Measurements from ENCODE around the gene NFKBIZ.
"Not testable (repeated sequence)": the region's sequence is repeated elsewhere in the genome, so short reads cannot be mapped to it uniquely, and the experiment has no call there.

NFKBIZ gene

DNA sequence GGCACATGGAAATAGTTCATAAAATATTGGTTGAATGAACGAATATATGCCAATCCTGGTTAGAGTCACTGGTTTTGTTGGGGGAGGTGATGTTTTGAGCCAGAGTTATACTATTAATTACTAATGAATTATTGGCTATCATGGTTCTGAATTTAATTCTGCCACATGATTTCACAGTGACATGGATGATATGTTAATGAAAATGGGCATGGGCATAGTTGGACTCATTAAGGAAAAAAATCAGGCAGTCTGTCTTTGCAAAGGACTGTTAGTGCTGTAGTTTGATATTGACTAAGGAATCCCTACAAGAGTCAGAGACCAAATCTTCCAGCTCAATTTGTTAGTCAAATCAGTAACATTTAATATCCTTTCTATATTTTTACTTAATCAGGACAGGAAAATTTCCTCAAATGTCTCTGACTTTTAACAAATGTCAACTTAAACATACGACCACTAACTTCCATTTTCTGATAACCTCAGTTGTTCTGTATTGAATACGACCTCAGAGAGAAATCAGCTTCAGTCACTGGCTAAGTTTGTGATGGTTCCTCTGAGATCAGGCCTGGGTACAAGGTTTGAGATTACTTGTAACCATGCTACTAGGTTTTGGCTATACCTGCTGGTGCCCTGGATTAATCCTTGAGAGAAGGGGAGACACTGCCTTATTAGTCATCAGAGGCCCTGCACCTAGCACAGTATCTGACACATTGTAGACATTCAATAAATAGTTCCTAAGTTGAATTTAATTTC is 13.3 kb downstream of the NFKBIZ start:
- Histone ChIP-seq H3K9ac (ENCODE audit: low read depth, low read length) (no peak overlapping the region), H3K4me3 (ENCODE audit: low read length) (no peak overlapping the region), H3K4me1 (ENCODE audit: insufficient read depth, low read length) (no peaks in the 10 kb centered on the region), H3K9me3 (ENCODE audit: insufficient read depth, low read depth, low read length) (no peaks in the 10 kb centered on the region), H3K27ac (ENCODE audit: low read depth, low read length) (no peak overlapping the region), H3K36me3 (ENCODE audit: insufficient read depth, low read length) (peaks cover 42% of the 10 kb centered on the region), H3K27me3 (ENCODE audit: insufficient read depth, low read length) (no peaks in the 10 kb centered on the region)
- 98% methylated on average over 3 of the region's 3 CpGs for WGBS

DNA sequence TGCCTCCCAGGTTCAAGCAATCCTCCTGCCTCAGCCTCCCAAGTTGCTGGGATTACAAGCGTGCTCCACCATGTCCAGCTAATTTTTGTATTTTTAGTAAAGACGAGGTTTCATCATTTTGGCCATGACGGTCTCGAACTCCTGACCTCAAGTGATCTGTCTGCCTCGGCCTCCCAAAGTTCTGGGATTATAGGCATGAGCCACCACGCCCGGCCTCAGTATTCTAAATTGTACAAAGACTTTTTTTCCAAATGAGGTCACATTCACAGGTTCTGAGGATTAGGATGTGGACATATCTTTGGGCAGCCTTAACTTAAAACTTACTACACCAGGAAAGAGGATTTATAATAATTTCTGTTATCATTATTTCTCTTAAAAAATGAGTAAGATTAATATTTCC is 15.6 kb downstream of the NFKBIZ start:
- not testable (repeated sequence) for H3K27me3 ChIP-seq (ENCODE audit: insufficient read depth, low read length); H3K9ac ChIP-seq (ENCODE audit: low read depth, low read length); H3K4me3 ChIP-seq (ENCODE audit: low read length); H3K9me3 ChIP-seq (ENCODE audit: insufficient read depth, low read depth, low read length); H3K4me1 ChIP-seq (ENCODE audit: insufficient read depth, low read length); H3K27ac ChIP-seq (ENCODE audit: low read depth, low read length)
- WGBS: 95% methylated on average over 7 of the region's 7 CpGs
- H3K36me3 ChIP-seq (ENCODE audit: insufficient read depth, low read length): peaks cover 19% of the 10 kb centered on the region

DNA sequence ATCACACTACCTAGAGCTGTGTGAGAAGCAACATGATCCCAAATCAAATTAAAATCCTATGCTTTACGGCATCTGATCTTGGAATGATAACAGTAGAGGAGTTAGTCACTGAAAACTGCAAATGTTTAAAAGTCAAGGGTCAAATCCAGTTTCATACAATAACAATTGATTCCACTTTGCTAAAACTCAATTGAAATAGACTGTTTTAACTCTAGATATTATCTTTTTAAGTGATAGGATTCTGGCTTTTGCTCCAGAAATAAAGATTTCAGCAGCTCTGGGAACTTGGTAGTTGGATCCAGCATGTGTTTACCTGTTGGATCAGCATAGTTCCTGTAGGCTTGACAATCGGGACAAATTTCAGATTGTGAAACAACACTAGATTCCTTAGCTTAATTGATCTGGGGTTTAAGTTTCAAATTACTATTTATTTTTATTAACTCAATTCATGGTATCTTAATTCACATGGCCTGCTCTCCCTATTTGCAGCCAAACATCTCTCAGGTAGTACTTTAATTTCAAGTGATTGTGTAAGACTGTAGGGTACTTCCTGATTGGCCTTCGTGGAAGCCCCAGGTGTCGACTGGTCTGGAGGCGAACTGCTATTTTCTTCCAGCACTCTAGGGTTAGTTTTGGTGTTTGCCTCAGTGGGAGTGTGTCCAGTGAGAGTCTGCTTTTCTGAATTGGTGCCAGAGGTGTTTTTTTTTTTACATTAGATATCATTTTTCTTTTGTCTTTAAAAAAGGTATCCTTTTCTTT is 16.6 kb downstream of the NFKBIZ start:
- Histone ChIP-seq H3K27ac (ENCODE audit: low read depth, low read length) (no peak overlapping the region), H3K36me3 (ENCODE audit: insufficient read depth, low read length) (peaks cover 9% of the 10 kb centered on the region), H3K4me3 (ENCODE audit: low read length) (no peak overlapping the region), H3K4me1 (ENCODE audit: insufficient read depth, low read length) (no peaks in the 10 kb centered on the region), H3K9ac (ENCODE audit: low read depth, low read length) (no peak overlapping the region), H3K9me3 (ENCODE audit: insufficient read depth, low read depth, low read length) (no peaks in the 10 kb centered on the region), H3K27me3 (ENCODE audit: insufficient read depth, low read length) (no peaks in the 10 kb centered on the region)
- WGBS: 57% methylated on average over 4 of the region's 5 CpGs

DNA sequence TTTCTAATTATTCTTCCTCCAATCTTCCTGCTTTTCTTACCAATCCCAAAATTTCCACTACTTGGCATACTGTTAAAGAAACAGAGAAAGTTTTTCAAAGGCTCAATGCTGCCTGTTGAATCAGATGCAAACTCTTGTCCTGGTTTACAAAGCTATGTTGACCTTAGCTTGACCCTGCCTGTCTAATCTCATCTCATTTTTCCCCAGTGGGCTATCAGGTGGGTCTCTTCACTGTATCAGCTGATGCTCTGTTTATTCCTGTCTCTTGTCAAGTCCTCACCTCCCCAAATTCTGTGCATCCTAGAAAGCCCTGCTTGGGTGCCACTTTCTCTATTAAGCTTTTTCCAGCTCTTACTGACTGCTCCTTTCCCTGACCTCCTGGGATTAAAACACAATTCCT is 18.2 kb downstream of the NFKBIZ start:
- H3K9me3 ChIP-seq (ENCODE audit: insufficient read depth, low read depth, low read length): no peaks in the 10 kb centered on the region
- H3K9ac ChIP-seq (ENCODE audit: low read depth, low read length): no peak overlapping the region
- no peaks in the 10 kb centered on the region for H3K4me1 ChIP-seq (ENCODE audit: insufficient read depth, low read length)
- H3K27ac ChIP-seq (ENCODE audit: low read depth, low read length): no peak overlapping the region
- no peaks in the 10 kb centered on the region for H3K27me3 ChIP-seq (ENCODE audit: insufficient read depth, low read length)
- H3K36me3 ChIP-seq (ENCODE audit: insufficient read depth, low read length): no peaks in the 10 kb centered on the region
- H3K4me3 ChIP-seq (ENCODE audit: low read length): no peak overlapping the region

DNA sequence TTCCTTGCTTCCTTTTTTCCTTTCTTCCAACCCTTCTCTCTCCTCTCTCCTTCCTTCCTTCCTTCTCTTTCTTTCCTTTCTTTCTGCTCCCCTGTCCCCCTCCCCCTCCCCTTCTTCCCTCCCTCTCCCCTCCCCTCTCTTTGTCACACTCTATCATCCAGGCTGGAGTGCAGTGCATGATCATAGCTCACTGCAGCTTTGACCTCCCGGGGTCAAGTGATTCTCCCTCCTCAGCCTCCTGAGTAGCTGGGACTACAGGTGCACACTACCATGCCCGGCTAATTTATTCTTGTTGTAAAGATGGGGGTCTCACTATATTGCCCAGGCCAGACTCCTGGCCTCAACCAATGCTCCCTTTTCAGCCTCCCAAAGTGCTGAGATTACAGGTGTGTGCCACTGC is 18.7 kb downstream of the NFKBIZ start:
- WGBS: 88% methylated on average over 1 of the region's 2 CpGs
- Histone ChIP-seq H3K9me3 (ENCODE audit: insufficient read depth, low read depth, low read length) (no peaks in the 10 kb centered on the region), H3K4me1 (ENCODE audit: insufficient read depth, low read length) (no peaks in the 10 kb centered on the region), H3K4me3 (ENCODE audit: low read length) (no peak overlapping the region), H3K9ac (ENCODE audit: low read depth, low read length) (no peak overlapping the region), H3K27me3 (ENCODE audit: insufficient read depth, low read length) (no peaks in the 10 kb centered on the region), H3K27ac (ENCODE audit: low read depth, low read length) (no peak overlapping the region), H3K36me3 (ENCODE audit: insufficient read depth, low read length) (no peaks in the 10 kb centered on the region)

DNA sequence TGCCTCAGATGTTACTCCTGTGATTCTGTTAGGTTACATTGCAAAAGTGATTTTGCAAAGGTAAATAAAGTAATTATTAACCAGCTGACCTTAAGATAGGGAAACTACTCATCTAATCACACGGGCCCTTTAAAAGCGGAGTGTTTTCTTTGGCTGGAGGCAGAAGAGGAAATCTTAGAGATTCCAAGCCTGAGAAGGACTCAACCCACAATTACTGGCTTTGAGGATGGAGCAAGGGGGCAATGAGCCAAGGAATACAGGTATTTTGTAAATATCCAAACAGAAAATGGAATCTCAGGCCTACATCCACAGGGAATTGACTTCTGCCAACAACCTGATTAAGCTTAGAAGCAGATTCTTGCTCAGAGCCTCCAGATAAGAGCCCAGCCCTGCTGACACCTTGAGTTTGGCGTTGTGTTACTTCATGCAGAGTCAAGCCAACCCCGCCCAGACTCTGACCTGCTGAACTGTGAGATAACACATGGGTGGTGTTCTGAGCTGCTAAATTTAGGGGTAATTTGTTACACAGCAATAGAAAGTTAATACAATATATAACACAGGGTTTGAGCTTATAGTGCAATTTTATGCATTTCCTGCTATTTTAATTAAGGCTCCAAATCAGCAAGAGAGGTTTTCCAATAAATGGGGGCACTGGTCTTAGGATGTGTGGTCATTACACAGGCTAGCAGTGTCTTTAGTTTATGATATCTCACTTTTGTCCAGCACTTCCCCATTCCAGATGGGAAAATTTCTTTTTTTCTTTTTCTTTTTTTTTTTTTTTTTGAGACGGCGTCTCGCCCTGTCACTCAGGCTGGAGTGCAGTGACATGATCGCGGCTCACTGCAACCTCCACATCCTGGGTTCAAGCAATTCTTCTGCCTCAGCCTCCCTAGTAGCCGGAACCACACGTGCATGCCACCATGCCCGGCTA is 19.5 kb downstream of the NFKBIZ start:
- H3K9me3 ChIP-seq (ENCODE audit: insufficient read depth, low read depth, low read length): no peaks in the 10 kb centered on the region
- 91% methylated on average over 12 of the region's 12 CpGs for WGBS
- no peak overlapping the region for H3K27ac ChIP-seq (ENCODE audit: low read depth, low read length)

DNA sequence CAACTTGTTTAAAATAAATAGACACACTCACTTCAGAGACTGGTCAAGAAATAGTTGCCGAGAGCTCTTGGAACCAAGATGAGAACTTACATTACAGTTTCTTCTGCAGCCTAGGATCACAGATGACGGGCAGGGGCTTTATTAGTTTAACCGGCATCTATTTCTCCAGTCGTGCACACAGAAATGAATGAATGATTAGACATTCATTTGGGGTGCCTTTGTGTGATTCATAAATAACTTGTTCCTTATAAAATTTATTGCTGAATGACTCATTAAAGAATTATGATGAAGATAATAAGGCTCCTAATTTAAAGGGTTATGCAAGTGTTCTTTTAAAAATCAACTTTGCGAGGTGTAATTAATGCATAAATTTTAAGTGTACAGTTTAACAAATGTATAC is 20.8 kb downstream of the NFKBIZ start:
- Histone ChIP-seq H3K36me3 (ENCODE audit: insufficient read depth, low read length) (no peaks in the 10 kb centered on the region), H3K4me1 (ENCODE audit: insufficient read depth, low read length) (no peaks in the 10 kb centered on the region), H3K27ac (ENCODE audit: low read depth, low read length) (no peak overlapping the region), H3K9ac (ENCODE audit: low read depth, low read length) (no peak overlapping the region), H3K4me3 (ENCODE audit: low read length) (no peak overlapping the region), H3K27me3 (ENCODE audit: insufficient read depth, low read length) (no peaks in the 10 kb centered on the region), H3K9me3 (ENCODE audit: insufficient read depth, low read depth, low read length) (no peaks in the 10 kb centered on the region)
- 95% methylated on average over 5 of the region's 5 CpGs for WGBS

More for the DNA sequence above, 19.5 kb downstream of the NFKBIZ start:
- Histone ChIP-seq H3K9ac (ENCODE audit: low read depth, low read length) (no peak overlapping the region), H3K27me3 (ENCODE audit: insufficient read depth, low read length) (no peaks in the 10 kb centered on the region), H3K36me3 (ENCODE audit: insufficient read depth, low read length) (no peaks in the 10 kb centered on the region), H3K4me3 (ENCODE audit: low read length) (no peak overlapping the region), H3K4me1 (ENCODE audit: insufficient read depth, low read length) (no peaks in the 10 kb centered on the region)

DNA sequence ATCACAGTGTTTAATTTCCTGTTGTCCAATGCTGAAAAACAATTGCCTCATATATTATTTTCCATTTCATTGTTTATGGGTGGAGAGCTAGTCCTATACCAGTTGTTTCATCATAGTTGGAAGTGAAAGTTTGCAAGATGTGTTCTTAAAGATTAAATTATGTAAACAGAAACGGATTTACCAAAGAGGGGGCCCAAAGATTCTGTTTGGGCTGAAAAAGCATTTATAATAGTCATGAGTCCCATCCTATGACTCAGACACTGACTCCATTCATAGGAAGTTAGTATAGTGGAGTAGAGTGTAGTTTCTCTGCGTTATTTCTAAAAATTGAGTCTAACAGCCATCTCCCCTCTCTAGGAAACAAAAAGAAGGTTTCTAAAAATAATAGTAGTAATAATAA is 24.3 kb downstream of the NFKBIZ start:
- Histone ChIP-seq H3K9ac (ENCODE audit: low read depth, low read length) (no peak overlapping the region), H3K4me3 (ENCODE audit: low read length) (no peak overlapping the region), H3K36me3 (ENCODE audit: insufficient read depth, low read length) (no peaks in the 10 kb centered on the region), H3K4me1 (ENCODE audit: insufficient read depth, low read length) (no peaks in the 10 kb centered on the region), H3K9me3 (ENCODE audit: insufficient read depth, low read depth, low read length) (no peaks in the 10 kb centered on the region), H3K27ac (ENCODE audit: low read depth, low read length) (no peak overlapping the region), H3K27me3 (ENCODE audit: insufficient read depth, low read length) (no peaks in the 10 kb centered on the region)
- 100% methylated on average over 1 of the region's 2 CpGs for WGBS

DNA sequence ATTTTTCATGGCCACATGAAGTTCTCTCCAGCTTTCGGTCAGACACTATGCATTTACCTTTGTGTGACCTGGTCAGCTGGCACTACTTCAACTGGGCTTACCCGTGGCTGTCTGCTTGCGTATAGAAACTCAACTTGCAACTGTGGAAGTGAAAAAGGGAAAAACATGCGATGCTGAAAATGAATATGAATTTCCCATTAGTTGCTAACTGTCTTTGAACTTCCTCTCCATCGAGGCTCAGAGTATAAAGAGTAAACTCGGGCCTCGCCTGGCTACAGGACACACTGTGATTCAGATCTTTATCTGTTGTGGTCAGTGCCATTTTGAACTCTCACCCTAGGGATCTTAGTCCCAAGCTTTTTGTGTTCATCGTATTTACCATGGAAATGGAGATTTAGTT is 26.8 kb downstream of the NFKBIZ start:
- no peak overlapping the region for H3K4me3 ChIP-seq (ENCODE audit: low read length)
- WGBS: 88% methylated on average over 8 of the region's 8 CpGs
- no peaks in the 10 kb centered on the region for H3K36me3 ChIP-seq (ENCODE audit: insufficient read depth, low read length)
- H3K27ac ChIP-seq (ENCODE audit: low read depth, low read length): no peak overlapping the region
- no peak overlapping the region for H3K9ac ChIP-seq (ENCODE audit: low read depth, low read length)
- H3K9me3 ChIP-seq (ENCODE audit: insufficient read depth, low read depth, low read length): no peaks in the 10 kb centered on the region
- H3K4me1 ChIP-seq (ENCODE audit: insufficient read depth, low read length): no peaks in the 10 kb centered on the region
- H3K27me3 ChIP-seq (ENCODE audit: insufficient read depth, low read length): no peaks in the 10 kb centered on the region

DNA sequence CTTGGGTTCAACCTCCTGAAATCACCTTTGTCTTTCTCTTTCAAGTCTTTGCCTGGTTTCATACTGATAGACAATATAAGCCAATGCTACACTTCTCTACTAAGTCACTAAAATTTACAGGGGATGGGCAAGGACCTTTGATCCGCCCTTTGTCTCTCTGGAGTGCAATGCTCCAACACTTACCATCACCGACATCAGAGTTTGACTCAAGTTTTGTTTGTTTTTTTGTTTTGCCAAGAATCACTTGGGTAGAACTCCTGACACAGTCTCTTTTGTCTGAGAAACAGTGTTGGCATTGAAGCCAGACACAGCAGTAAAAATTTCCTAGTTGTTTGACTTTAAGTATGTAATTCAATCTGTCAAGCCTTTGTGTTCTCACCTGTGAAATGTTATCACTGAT is 29.3 kb downstream of the NFKBIZ start:
- WGBS: 98% methylated on average over 2 of the region's 2 CpGs
- Histone ChIP-seq H3K9me3 (ENCODE audit: insufficient read depth, low read depth, low read length) (no peaks in the 10 kb centered on the region), H3K36me3 (ENCODE audit: insufficient read depth, low read length) (no peaks in the 10 kb centered on the region), H3K27ac (ENCODE audit: low read depth, low read length) (no peak overlapping the region), H3K4me1 (ENCODE audit: insufficient read depth, low read length) (no peaks in the 10 kb centered on the region), H3K4me3 (ENCODE audit: low read length) (no peak overlapping the region), H3K9ac (ENCODE audit: low read depth, low read length) (no peak overlapping the region), H3K27me3 (ENCODE audit: insufficient read depth, low read length) (no peaks in the 10 kb centered on the region)

DNA sequence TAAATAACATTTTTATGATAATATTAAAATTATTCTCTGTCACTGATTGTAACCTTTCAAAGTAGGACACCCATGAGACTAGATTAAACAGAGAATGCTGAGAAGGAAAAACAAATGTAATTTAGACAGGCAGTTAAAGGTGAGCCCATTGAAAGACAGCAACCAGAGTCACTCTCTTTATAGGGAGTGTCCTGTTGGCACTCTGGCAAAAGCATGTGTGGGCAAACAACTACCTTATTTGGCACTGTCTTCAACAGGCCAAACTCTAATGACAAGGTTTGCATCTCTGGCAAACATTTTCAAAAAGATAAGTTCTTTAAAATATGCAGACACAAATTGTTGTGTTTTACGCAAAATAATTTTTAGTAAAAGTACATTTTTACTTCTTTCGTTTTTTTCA is 29.8 kb downstream of the NFKBIZ start:
- H3K27me3 ChIP-seq (ENCODE audit: insufficient read depth, low read length): no peaks in the 10 kb centered on the region
- H3K9ac ChIP-seq (ENCODE audit: low read depth, low read length): no peak overlapping the region
- no peak overlapping the region for H3K4me3 ChIP-seq (ENCODE audit: low read length)
- H3K9me3 ChIP-seq (ENCODE audit: insufficient read depth, low read depth, low read length): no peaks in the 10 kb centered on the region
- 92% methylated on average over 2 of the region's 2 CpGs for WGBS
- H3K4me1 ChIP-seq (ENCODE audit: insufficient read depth, low read length): no peaks in the 10 kb centered on the region
- H3K27ac ChIP-seq (ENCODE audit: low read depth, low read length): no peak overlapping the region
- no peaks in the 10 kb centered on the region for H3K36me3 ChIP-seq (ENCODE audit: insufficient read depth, low read length)

Measured in HUES64 (cell line).